ENCODE measurements around the gene APIP.

DNA sequence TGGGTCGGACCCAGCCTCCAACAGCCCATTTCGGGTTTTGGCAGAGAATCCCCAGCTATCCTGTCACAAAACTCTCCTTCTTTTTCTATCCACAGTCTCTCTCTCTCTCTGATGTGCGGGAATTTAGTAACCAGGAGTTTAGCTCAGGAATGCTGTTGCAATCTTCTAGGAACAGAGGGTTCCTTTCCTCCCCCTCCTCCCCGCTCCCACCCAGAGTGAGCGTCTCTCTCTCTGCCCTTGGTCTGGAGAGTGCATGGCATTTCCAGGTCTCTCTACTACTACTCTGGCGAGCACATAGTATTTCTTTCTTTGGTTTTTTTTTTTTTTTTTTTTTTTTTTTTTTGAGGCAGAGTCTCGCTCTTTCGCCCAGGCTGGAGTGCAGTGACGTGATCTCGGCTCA is 17.7 kb downstream of the APIP start:
- TF ChIP-seq EZH2 (IDR thresholded peaks at IDR 0.05; ENCODE audit: insufficient read depth, poor library complexity, severe bottlenecking): no peak
- TF ChIP-seq EZH2phosphoT487 (IDR thresholded peaks at IDR 0.05; ENCODE audit: insufficient read depth, low read depth): no peak

Data from GM23248 (cell line).